ENCODE results near the gene R3HDML. TPM values are rescaled to one million over a fixed set of nuclear protein-coding genes. Genes with fewer than 3 reads are reported as not detected.

Gene R3HDML
- total and polyA plus RNA-seq, 10 of the 15 experiments (the other 5 are each of a cell fraction or from before 2014, with no cell fraction given), result not detected

DNA sequence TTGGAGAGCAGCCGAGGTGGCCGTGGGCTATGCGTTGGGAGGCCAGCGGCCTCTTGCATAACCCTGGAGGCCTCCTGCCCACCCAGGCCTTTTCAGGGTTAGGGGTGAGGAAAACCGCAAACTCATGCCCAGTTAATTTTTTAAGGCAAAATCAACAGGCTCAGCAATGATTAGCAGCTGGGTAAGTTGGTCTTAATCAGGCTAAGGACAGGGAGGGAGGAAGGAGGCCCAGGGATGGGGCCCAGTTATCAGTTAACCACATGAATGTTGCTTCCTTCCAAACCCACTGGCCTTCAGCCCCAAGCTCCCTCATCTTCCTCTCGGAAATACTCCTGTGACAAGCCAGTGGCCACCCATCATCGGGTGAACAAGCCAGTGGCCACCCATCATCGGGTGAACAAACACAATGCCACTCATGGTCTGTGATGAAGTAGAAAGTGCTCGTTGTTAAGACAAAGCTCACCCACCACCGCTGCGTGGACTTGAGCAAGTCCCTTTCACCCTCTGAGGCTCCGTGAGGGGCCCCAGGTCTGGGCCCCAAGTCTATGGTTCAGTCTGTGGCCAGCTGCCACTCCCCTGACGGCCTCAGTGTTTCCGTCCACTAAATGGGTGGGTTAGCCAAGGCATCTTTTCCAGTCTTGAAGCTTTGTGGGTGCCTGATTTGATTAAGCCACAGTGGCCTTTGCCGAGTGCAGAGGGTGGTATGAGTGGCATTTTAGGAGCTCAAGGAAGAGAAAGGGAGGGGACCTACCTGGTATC lies 58.0 kb downstream of the R3HDML start (continued):
- TF ChIP-seq MEF2B (IDR thresholded peaks at IDR 0.05; ENCODE audit: partially characterized antibody, poor library complexity, severe bottlenecking), result no peak
- TF ChIP-seq RCOR1 (conservative IDR thresholded peaks at IDR 0.05; ENCODE audit: low read depth, low read length), result no peak
- no peak for TF ChIP-seq RAD51 (IDR thresholded peaks at IDR 0.05)
- TF ChIP-seq ZNF384 (IDR thresholded peaks at IDR 0.05; ENCODE audit: borderline replicate concordance, low read depth, low read length), result no peak
- TF ChIP-seq SREBF2 (IDR thresholded peaks at IDR 0.05; ENCODE audit: low read length), result no peak
- no peak for TF ChIP-seq WRNIP1 (IDR thresholded peaks at IDR 0.05; ENCODE audit: borderline replicate concordance, low read depth, low read length)
- TF ChIP-seq, protein P1, sequence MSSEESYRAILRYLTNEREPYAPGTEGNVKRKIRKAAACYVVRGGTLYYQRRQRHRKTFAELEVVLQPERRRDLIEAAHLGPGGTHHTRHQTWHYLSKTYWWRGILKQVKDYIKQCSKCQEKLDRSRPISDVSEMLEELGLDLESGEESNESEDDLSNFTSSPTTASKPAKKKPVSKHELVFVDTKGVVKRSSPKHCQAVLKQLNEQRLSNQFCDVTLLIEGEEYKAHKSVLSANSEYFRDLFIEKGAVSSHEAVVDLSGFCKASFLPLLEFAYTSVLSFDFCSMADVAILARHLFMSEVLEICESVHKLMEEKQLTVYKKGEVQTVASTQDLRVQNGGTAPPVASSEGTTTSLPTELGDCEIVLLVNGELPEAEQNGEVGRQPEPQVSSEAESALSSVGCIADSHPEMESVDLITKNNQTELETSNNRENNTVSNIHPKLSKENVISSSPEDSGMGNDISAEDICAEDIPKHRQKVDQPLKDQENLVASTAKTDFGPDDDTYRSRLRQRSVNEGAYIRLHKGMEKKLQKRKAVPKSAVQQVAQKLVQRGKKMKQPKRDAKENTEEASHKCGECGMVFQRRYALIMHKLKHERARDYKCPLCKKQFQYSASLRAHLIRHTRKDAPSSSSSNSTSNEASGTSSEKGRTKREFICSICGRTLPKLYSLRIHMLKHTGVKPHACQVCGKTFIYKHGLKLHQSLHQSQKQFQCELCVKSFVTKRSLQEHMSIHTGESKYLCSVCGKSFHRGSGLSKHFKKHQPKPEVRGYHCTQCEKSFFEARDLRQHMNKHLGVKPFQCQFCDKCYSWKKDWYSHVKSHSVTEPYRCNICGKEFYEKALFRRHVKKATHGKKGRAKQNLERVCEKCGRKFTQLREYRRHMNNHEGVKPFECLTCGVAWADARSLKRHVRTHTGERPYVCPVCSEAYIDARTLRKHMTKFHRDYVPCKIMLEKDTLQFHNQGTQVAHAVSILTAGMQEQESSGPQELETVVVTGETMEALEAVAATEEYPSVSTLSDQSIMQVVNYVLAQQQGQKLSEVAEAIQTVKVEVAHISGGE (CRISPR knock-in tag; IDR thresholded peaks at IDR 0.05), result no peak
